Right renal pelvis (tissue), 4 donors: ENCODE data around the gene DNAAF8. TPM values are rescaled to one million over a fixed set of nuclear protein-coding genes. Genes with fewer than 3 reads are reported as not detected.

Experiments
- DNase-seq, 4 donors: peaks; one replicate each; pipeline ENCODE4 v3.0.0-alpha.2; 2013; ENCODE audit warnings: low read depth in 4 of 4, low spot score in 3 of 4, missing footprints in 1 of 4
- polyA plus RNA-seq, 4 donors: library from polyadenylated mRNA; unstranded; fragments of 120-200 nt; gene quantifications; one replicate each; pipeline ENCODE4 v1.2.1, GENCODE V29; 2013; ENCODE audit not compliant: insufficient read length in 4 of 4

DNAAF8 gene
- polyA plus RNA-seq, 4 donors = 2.1 to 2.5 (median 2.3) TPM

DNA sequence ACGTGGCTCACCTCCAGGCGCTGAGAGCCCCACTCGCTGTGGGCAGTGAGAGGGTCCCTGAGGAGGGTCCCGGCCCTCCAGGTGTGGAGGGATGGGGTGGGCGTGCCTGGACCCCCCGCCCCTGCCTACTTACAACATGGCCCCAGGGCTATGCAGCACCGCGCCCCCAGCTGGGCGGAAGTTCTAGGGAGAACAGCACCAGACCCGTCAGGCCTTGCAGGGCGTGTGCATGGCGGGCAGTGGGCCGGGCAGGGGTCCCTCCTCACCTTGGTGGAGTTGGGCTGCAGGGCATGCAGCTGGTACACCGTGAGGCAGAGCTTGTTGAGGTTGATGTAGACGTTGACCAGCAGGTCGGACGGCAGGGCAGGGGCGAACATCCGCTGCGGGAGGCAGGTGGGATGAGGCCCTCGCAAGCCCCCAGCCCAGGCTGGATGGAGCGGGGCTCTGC lies 63.5 kb downstream of the DNAAF8 start:
- no peak for DNase-seq

DNA sequence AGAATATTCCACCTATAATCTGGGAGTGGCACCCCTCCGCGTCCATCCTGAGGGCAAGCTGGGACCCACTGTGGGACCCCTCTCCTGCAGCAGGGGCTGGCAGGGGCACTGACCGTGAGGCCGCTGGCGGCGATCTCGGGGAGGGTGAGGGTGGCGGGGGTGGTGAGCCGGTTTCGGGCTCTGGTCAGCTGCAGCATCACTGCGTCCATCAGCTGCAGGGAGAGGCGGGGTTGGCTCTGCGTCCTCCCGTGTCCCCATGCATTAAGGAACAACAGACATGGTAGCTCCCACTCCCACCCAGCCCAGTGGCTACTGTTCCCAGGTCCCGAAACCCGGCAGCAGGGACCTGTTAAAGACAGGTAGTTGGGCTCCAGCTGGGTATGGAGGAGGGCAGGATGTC lies 64.1 kb downstream of the DNAAF8 start:
- DNase-seq = no peak

Other genes starting within 250 kb of the DNAAF8 start
- 10 to 100 TPM; 26.4 to 35.3 (median 31.6) TPM for gene CDIP1, start 195.8 kb upstream of the DNAAF8 start, polyA plus RNA-seq
- gene C16orf96, start 178.2 kb upstream of the DNAAF8 start, polyA plus RNA-seq = under 1 TPM; 0.17 to 0.33 (median 0.26) TPM
- 10 to 100 TPM; 14.4 to 26.8 (median 15.3) TPM for gene UBALD1, start 119.6 kb upstream of the DNAAF8 start, polyA plus RNA-seq
- 10 to 100 TPM; 42.1 to 63.2 (median 47.1) TPM for gene MGRN1, start 109.7 kb upstream of the DNAAF8 start, polyA plus RNA-seq
- gene NUDT16L1, start 41.0 kb upstream of the DNAAF8 start, polyA plus RNA-seq = 10 to 100 TPM; 39.7 to 55.9 (median 43.3) TPM
- gene ANKS3, start 266 bp upstream of the DNAAF8 start, polyA plus RNA-seq = 10 to 100 TPM; 20.8 to 24.0 (median 22.8) TPM
- gene ZNF500, start 32.6 kb downstream of the DNAAF8 start, polyA plus RNA-seq = 10 to 100 TPM; 13.8 to 19.2 (median 16.4) TPM
- under 1 TPM in 1 of 4 donors, not detected in 3; 0.18 TPM for gene SEPTIN12, start 53.8 kb downstream of the DNAAF8 start, polyA plus RNA-seq
- gene SMIM22, start 60.8 kb downstream of the DNAAF8 start, polyA plus RNA-seq = 10 to 100 TPM in 2 of 4 donors, 1 to 10 TPM in 2; 7.5 to 12.7 (median 10.9) TPM
- 10 to 100 TPM; 34.8 to 42.1 (median 36.3) TPM for gene ROGDI, start 68.1 kb downstream of the DNAAF8 start, polyA plus RNA-seq
- 100 to 1,000 TPM; 123 to 150 (median 139) TPM for gene GLYR1, start 112.8 kb downstream of the DNAAF8 start, polyA plus RNA-seq
- 10 to 100 TPM; 33.4 to 36.1 (median 35.0) TPM for gene UBN1, start 112.9 kb downstream of the DNAAF8 start, polyA plus RNA-seq
- 10 to 100 TPM; 27.8 to 34.6 (median 28.7) TPM for gene PPL, start 202.6 kb downstream of the DNAAF8 start, polyA plus RNA-seq
- under 1 TPM; 0.14 to 0.36 (median 0.26) TPM for gene SEC14L5, start 223.8 kb downstream of the DNAAF8 start, polyA plus RNA-seq